ENCODE data around the gene B3GNT9. TPM values are rescaled to one million over a fixed set of nuclear protein-coding genes. Genes with fewer than 3 reads are reported as not detected.

Gene B3GNT9
- total RNA-seq, 1 donor from 2014 or later = 1.6 TPM

Other genes with a start within 250 kb of the B3GNT9 start
- not detected for gene CDH16, start 232.1 kb downstream of the B3GNT9 start, total RNA-seq
- gene RRAD, start 225.5 kb downstream of the B3GNT9 start, total RNA-seq = 0.98 TPM
- gene CIAO2B, start 216.6 kb downstream of the B3GNT9 start, total RNA-seq = 42.6 TPM
- 286 TPM for gene CES2, start 215.5 kb downstream of the B3GNT9 start, total RNA-seq
- gene CES3, start 189.7 kb downstream of the B3GNT9 start, total RNA-seq = 80.3 TPM
- gene CES4A, start 162.4 kb downstream of the B3GNT9 start, total RNA-seq = 67.7 TPM
- gene CBFB, start 121.8 kb downstream of the B3GNT9 start, total RNA-seq = 12.2 TPM
- 29.1 TPM for gene PHAF1, start 41.1 kb downstream of the B3GNT9 start, total RNA-seq
- gene TRADD, start 8.9 kb upstream of the B3GNT9 start, total RNA-seq = 12.1 TPM
- 20.6 TPM for gene FBXL8, start 9.0 kb upstream of the B3GNT9 start, total RNA-seq
- gene HSF4, start 13.7 kb upstream of the B3GNT9 start, total RNA-seq = 60.5 TPM
- 40.7 TPM for gene NOL3, start 19.5 kb upstream of the B3GNT9 start, total RNA-seq
- 14.9 TPM for gene MATCAP1, start 33.0 kb upstream of the B3GNT9 start, total RNA-seq
- gene EXOC3L1, start 39.1 kb upstream of the B3GNT9 start, total RNA-seq = 1.8 TPM
- gene E2F4, start 41.2 kb upstream of the B3GNT9 start, total RNA-seq = 19.0 TPM
- 5.2 TPM for gene ELMO3, start 48.1 kb upstream of the B3GNT9 start, total RNA-seq
- 44.9 TPM for gene TMEM208, start 76.1 kb upstream of the B3GNT9 start, total RNA-seq
- gene FHOD1, start 96.5 kb upstream of the B3GNT9 start, total RNA-seq = 5.9 TPM
- 0.30 TPM for gene SLC9A5, start 98.0 kb upstream of the B3GNT9 start, total RNA-seq
- gene PLEKHG4, start 128.5 kb upstream of the B3GNT9 start, total RNA-seq = 0.20 TPM
- gene KCTD19, start 175.7 kb upstream of the B3GNT9 start, total RNA-seq = not detected
- 0.25 TPM for gene LRRC36, start 175.8 kb upstream of the B3GNT9 start, total RNA-seq
- gene TPPP3, start 242.5 kb upstream of the B3GNT9 start, total RNA-seq = 0.40 TPM

Measured in left lobe of liver (tissue), 1 donor.